Measurements from ENCODE around the gene SETD4.
"Not testable (repeated sequence)": the region's sequence is repeated elsewhere in the genome, so short reads cannot be mapped to it uniquely, and the experiment has no call there.

The SETD4 gene

GRCh38 chr21:36060159-36060921 lies at the start of gene SETD4:
TSS of gene SETD4 (minus strand) at chr21:36060526. CDS start at chr21:36058888, 1,638 bp downstream.
- peak; percentile 42 for DNase-seq

- DNase-seq: no peak
These were observed 49.5 kb upstream of the SETD4 start for GRCh38 chr21:36109868-36110267.

GRCh38 chr21:36105327-36105842 lies 45.1 kb upstream of the SETD4 start:
- no peak for DNase-seq

GRCh38 chr21:36104317-36105300 lies 44.3 kb upstream of the SETD4 start:
- DNase-seq: no peak

- no peak for DNase-seq
These were observed 43.1 kb upstream of the SETD4 start for GRCh38 chr21:36103434-36103833.

- no peak for DNase-seq
These were observed 40.8 kb upstream of the SETD4 start for GRCh38 chr21:36100971-36101641.

- not testable (repeated sequence) for DNase-seq
These were observed 39.4 kb upstream of the SETD4 start for GRCh38 chr21:36099695-36100211.

- no peak for DNase-seq
These were observed 38.7 kb upstream of the SETD4 start for GRCh38 chr21:36099000-36099399.

GRCh38 chr21:36098182-36098532 lies 37.8 kb upstream of the SETD4 start:
- no peak for DNase-seq

GRCh38 chr21:36097427-36098181 lies 37.3 kb upstream of the SETD4 start:
- DNase-seq: no peak

GRCh38 chr21:36096398-36097290 lies 36.3 kb upstream of the SETD4 start:
- no peak for DNase-seq

- no peak for DNase-seq
These were observed 33.2 kb upstream of the SETD4 start for GRCh38 chr21:36093512-36093911.

GRCh38 chr21:36092681-36093080 lies 32.4 kb upstream of the SETD4 start:
- no peak for DNase-seq

- DNase-seq: no peak
These were observed 29.6 kb upstream of the SETD4 start for GRCh38 chr21:36089946-36090345.

GRCh38 chr21:36087362-36088138 lies 27.2 kb upstream of the SETD4 start:
- no peak for DNase-seq

GRCh38 chr21:36082237-36082664 lies 21.9 kb upstream of the SETD4 start:
- DNase-seq: no peak

GRCh38 chr21:36080386-36080785 lies 20.1 kb upstream of the SETD4 start:
- no peak for DNase-seq

- no peak for DNase-seq
These were observed 19.3 kb upstream of the SETD4 start for GRCh38 chr21:36079671-36080070.

- no peak for DNase-seq
These were observed 18.8 kb upstream of the SETD4 start for GRCh38 chr21:36079010-36079649.

GRCh38 chr21:36077758-36078157 lies 17.4 kb upstream of the SETD4 start:
- DNase-seq: no peak
